K562 (cell line): Measurements from ENCODE around the gene LTBP1. TPM values are rescaled to one million over a fixed set of nuclear protein-coding genes. Genes with fewer than 3 reads are reported as not detected.

Experiments used
- ARID2 ChIP-seq: fragments of 450-650 bp; IDR thresholded peaks from 2 replicates; pipeline ENCODE4 v1.6.1; 2017; ENCODE audit warnings: antibody characterized with exemption, mild to moderate bottlenecking
- CAMTA2 ChIP-seq: fragments of 250-450 bp; sonication (Bioruptor Pico); conservative IDR thresholded peaks from 2 replicates; pipeline ENCODE4 v1.5.1; 2022
- CBFA2T3 ChIP-seq: fragments of 450-650 bp; IDR thresholded peaks from 2 replicates; pipeline ENCODE4 v1.6.1; 2017
- CXXC5 ChIP-seq: fragments of 250-450 bp; sonication (Bioruptor Pico); IDR thresholded peaks from 2 replicates; pipeline ENCODE4 v1.8.0; 2022; ENCODE audit warnings: inconsistent platforms, mild to moderate bottlenecking, moderate library complexity
- EZH2 ChIP-seq: IDR thresholded peaks from 2 replicates; pipeline ENCODE4 v1.6.1; 2012; ENCODE audit warnings: low read depth, mild to moderate bottlenecking, inconsistent platforms, low read length, borderline replicate concordance
- HLTF ChIP-seq: fragments of 450-650 bp; IDR thresholded peaks from 2 replicates; pipeline ENCODE4 v1.6.1; 2016
- HNRNPH1 ChIP-seq: fragments of 200-400 bp; formaldehyde crosslinking; optimal IDR thresholded peaks from 2 replicates; pipeline ENCODE3; 2017; ENCODE audit warnings: low read depth, mild to moderate bottlenecking, low read length, moderate library complexity
- JUNB ChIP-seq: fragments of 450-650 bp; formaldehyde crosslinking; conservative IDR thresholded peaks from 2 replicates; pipeline ENCODE4 v1.4.0; 2020; ENCODE audit warnings: mild to moderate bottlenecking
- KDM1A ChIP-seq, 2 experiments: fragments of 450-650 bp; IDR thresholded peaks; 2 replicates each; pipeline ENCODE4 v1.6.1; 2016; ENCODE audit warnings: mild to moderate bottlenecking in 2 of 2
- KHSRP ChIP-seq: fragments of 450-650 bp; IDR thresholded peaks from 2 replicates; pipeline ENCODE4 v1.6.1; 2017
- MECOM ChIP-seq: fragments of 250-450 bp; sonication (Bioruptor Pico); IDR thresholded peaks from 2 replicates; pipeline ENCODE4 v1.8.0; 2022; ENCODE audit warnings: inconsistent platforms
- NCOR1 ChIP-seq: fragments of 450-650 bp; IDR thresholded peaks from 2 replicates; pipeline ENCODE4 v1.6.1; 2016; ENCODE audit warnings: mild to moderate bottlenecking, moderate library complexity
- POLR2AphosphoS5 ChIP-seq: IDR thresholded peaks from 2 replicates; pipeline ENCODE4 v1.6.1; 2011; ENCODE audit warnings: mild to moderate bottlenecking, low read depth, low read length, moderate library complexity; ENCODE audit not compliant: control insufficient read depth, insufficient read depth
- POLR2G ChIP-seq: fragments of 200-400 bp; formaldehyde crosslinking; IDR thresholded peaks from 2 replicates; pipeline ENCODE4 v1.6.1; 2017; ENCODE audit warnings: low read depth, mild to moderate bottlenecking, antibody characterized with exemption, low read length, moderate library complexity
- SAP30 ChIP-seq: fragments of 200-600 bp; sonication (generic); IDR thresholded peaks from 2 replicates; pipeline ENCODE4 v1.6.1; 2012; ENCODE audit warnings: borderline replicate concordance, low read depth, mild to moderate bottlenecking, moderate library complexity, low read length, control low read depth, inconsistent platforms; ENCODE audit not compliant: insufficient read depth, poor library complexity, severe bottlenecking
- SMARCA4 ChIP-seq: fragments of 450-650 bp; IDR thresholded peaks from 2 replicates; pipeline ENCODE4 v1.6.1; 2016
- SMARCE1 ChIP-seq: fragments of 450-650 bp; IDR thresholded peaks from 2 replicates; pipeline ENCODE4 v1.7.1; 2016; ENCODE audit warnings: mild to moderate bottlenecking
- SRSF1 ChIP-seq: fragments of 200-400 bp; formaldehyde crosslinking; IDR thresholded peaks from 2 replicates; pipeline ENCODE4 v1.6.1; 2017; ENCODE audit warnings: mild to moderate bottlenecking, low read depth, low read length, moderate library complexity
- ZBTB1 ChIP-seq: sonication (generic); formaldehyde crosslinking; IDR thresholded peaks from 2 replicates; pipeline ENCODE4 v1.8.1; 2023; ENCODE audit warnings: missing genetic modification reagents, low read depth, mild to moderate bottlenecking, borderline replicate concordance
- ZNF124 ChIP-seq: sonication (generic); formaldehyde crosslinking; IDR thresholded peaks from 2 replicates; pipeline ENCODE4 v1.8.1; 2022; ENCODE audit warnings: missing genetic modification reagents
- ZNF134 ChIP-seq: fragments of 250-450 bp; sonication (Bioruptor Pico); conservative IDR thresholded peaks from 2 replicates; pipeline ENCODE4 v1.4.0; 2020
- ZNF780A ChIP-seq: fragments of 250-450 bp; sonication (Bioruptor Pico); IDR thresholded peaks from 2 replicates; pipeline ENCODE4 v1.5.0; 2021; ENCODE audit warnings: mild to moderate bottlenecking
- polyA plus RNA-seq, 8 experiments: library from polyadenylated mRNA; depleted of rRNA in 4 of 8; stranded (reverse) in 5 of 8; unstranded in 3 of 8; fragments of >200 nt; fragmentation: Nextera tagmentation in 2 of 8; fragmentation: Illumina TruSeq in 1 of 8; extraction: Ambion mirVana in 2 of 8; extraction: Trizol in 1 of 8; gene quantifications; 2 replicates each; pipeline versions ENCODE4 v1.2.1 to v1.2.3, GENCODE V29; 2011 to 2014; ENCODE audit warnings: inconsistent platforms in 1 of 8, missing spikeins in 1 of 8
- total RNA-seq, 7 experiments: library from RNA; depleted of rRNA in 6 of 7; stranded (reverse); fragments of >200 nt in 6 of 7; fragmentation: Illumina TruSeq in 2 of 7; extraction: Trizol in 2 of 7; gene quantifications; 2 replicates each; pipeline versions ENCODE4 v1.2.1 to v1.2.3, GENCODE V29; 2011 to 2021; ENCODE audit warnings: low replicate concordance in 1 of 7
- TF ChIP-seq, protein P1 (sequence below): fragments of 450-650 bp; IDR thresholded peaks from one replicate; pipeline ENCODE4 v1.6.1; 2018; ENCODE audit warnings: mild to moderate bottlenecking, moderate library complexity; ENCODE audit not compliant: partially characterized antibody
- TF ChIP-seq, protein P2 (sequence below): fragments of 250-450 bp; sonication (Bioruptor Pico); IDR thresholded peaks from 2 replicates; pipeline ENCODE4 v1.4.0; 2020; ENCODE audit warnings: mild to moderate bottlenecking, moderate library complexity
- TF ChIP-seq, protein P3 (sequence below): sonication (generic); formaldehyde crosslinking; IDR thresholded peaks from 2 replicates; pipeline ENCODE4 v1.8.0; 2022; ENCODE audit warnings: missing genetic modification reagents, mild to moderate bottlenecking, borderline replicate concordance

The LTBP1 gene
- total and polyA plus RNA-seq, 9 of the 15 experiments (the other 6 are each of a cell fraction or from before 2014, with no cell fraction given) = 3.6 to 16.4 (median 8.5) TPM

DNA sequence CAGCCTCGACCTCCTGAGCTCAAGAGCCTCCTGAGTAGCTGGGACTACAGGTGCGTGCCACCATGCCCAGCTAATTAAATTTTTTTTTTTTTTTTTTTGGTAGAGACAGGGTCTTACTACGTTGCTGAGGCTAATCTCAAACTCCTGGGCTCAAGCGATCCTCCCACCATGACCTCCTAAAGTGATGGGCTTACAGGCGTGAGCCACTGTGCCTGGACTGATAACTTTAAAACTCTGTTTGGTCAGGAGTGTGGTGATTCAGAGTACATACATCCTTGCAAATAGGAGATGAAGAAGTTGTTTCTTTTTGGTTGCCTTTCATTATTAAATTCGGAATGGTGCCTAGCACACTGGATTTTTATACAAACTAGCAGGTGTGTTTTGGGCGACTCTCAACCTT is 73.0 kb downstream of the LTBP1 start (continued):
- TF ChIP-seq NCOR1 (no peak; the same call in 1 of the 2 replicates), SAP30 (no peak), CAMTA2 (no peak), ZNF780A (CRISPR knock-in tag) (no peak), KHSRP (no peak), ZNF134 (CRISPR knock-in tag) (no peak), HLTF (no peak), CXXC5 (CRISPR knock-in tag) (no peak), POLR2G (no peak), ZBTB1 (CRISPR knock-in tag) (no peak), SMARCA4 (peak; percentile 62; the same call in 1 of the 2 replicates), EZH2 (no peak), ZNF124 (CRISPR knock-in tag) (no peak), KDM1A (IDR thresholded peaks at IDR 0.05) (no peak), MECOM (CRISPR knock-in tag) (no peak), SRSF1 (no peak), JUNB (CRISPR knock-in tag) (no peak), HNRNPH1 (no peak), CBFA2T3 (peak; percentile 85), SMARCE1 (peak; percentile 61; the same call in 1 of the 2 replicates), ARID2 (no peak), POLR2AphosphoS5 (peak; percentile 52; the same call in 1 of the 2 replicates)
- TF ChIP-seq, protein P1, sequence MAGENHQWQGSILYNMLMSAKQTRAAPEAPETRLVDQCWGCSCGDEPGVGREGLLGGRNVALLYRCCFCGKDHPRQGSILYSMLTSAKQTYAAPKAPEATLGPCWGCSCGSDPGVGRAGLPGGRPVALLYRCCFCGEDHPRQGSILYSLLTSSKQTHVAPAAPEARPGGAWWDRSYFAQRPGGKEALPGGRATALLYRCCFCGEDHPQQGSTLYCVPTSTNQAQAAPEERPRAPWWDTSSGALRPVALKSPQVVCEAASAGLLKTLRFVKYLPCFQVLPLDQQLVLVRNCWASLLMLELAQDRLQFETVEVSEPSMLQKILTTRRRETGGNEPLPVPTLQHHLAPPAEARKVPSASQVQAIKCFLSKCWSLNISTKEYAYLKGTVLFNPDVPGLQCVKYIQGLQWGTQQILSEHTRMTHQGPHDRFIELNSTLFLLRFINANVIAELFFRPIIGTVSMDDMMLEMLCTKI = no peak
- TF ChIP-seq, protein P2, sequence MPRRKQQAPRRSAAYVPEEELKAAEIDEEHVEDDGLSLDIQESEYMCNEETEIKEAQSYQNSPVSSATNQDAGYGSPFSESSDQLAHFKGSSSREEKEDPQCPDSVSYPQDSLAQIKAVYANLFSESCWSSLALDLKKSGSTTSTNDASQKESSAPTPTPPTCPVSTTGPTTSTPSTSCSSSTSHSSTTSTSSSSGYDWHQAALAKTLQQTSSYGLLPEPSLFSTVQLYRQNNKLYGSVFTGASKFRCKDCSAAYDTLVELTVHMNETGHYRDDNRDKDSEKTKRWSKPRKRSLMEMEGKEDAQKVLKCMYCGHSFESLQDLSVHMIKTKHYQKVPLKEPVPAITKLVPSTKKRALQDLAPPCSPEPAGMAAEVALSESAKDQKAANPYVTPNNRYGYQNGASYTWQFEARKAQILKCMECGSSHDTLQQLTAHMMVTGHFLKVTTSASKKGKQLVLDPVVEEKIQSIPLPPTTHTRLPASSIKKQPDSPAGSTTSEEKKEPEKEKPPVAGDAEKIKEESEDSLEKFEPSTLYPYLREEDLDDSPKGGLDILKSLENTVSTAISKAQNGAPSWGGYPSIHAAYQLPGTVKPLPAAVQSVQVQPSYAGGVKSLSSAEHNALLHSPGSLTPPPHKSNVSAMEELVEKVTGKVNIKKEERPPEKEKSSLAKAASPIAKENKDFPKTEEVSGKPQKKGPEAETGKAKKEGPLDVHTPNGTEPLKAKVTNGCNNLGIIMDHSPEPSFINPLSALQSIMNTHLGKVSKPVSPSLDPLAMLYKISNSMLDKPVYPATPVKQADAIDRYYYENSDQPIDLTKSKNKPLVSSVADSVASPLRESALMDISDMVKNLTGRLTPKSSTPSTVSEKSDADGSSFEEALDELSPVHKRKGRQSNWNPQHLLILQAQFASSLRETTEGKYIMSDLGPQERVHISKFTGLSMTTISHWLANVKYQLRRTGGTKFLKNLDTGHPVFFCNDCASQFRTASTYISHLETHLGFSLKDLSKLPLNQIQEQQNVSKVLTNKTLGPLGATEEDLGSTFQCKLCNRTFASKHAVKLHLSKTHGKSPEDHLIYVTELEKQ (CRISPR knock-in tag) = no peak
- TF ChIP-seq, protein P3, sequence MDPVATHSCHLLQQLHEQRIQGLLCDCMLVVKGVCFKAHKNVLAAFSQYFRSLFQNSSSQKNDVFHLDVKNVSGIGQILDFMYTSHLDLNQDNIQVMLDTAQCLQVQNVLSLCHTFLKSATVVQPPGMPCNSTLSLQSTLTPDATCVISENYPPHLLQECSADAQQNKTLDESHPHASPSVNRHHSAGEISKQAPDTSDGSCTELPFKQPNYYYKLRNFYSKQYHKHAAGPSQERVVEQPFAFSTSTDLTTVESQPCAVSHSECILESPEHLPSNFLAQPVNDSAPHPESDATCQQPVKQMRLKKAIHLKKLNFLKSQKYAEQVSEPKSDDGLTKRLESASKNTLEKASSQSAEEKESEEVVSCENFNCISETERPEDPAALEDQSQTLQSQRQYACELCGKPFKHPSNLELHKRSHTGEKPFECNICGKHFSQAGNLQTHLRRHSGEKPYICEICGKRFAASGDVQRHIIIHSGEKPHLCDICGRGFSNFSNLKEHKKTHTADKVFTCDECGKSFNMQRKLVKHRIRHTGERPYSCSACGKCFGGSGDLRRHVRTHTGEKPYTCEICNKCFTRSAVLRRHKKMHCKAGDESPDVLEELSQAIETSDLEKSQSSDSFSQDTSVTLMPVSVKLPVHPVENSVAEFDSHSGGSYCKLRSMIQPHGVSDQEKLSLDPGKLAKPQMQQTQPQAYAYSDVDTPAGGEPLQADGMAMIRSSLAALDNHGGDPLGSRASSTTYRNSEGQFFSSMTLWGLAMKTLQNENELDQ (CRISPR knock-in tag) = no peak
